Right ventricle myocardium inferior (tissue), 1 donor: ENCODE results near the gene TRIM15. TPM values are rescaled to one million over a fixed set of nuclear protein-coding genes. Genes with fewer than 3 reads are reported as not detected.

Experiments
- ATAC-seq: fragments of 200-7000 bp; cut with Tn5 transposase; one replicate; pipeline ENCODE4 v1.9.1; 2020; ENCODE audit warnings: mild to moderate bottlenecking, moderate library complexity
- DNase-seq: peaks from one replicate; pipeline ENCODE4 v3.0.0; 2021; ENCODE audit errors: missing footprints
- intact Hi-C: fragments of 100-400 bp; cut with DNase I; formaldehyde crosslinking; loops from one replicate; pipeline ENCODE4 v1.11.0; 2022
- total RNA-seq: library from RNA; stranded (reverse); fragmentation: NEBNext Ultra II Directional; extraction: Animal tissue kit (Norgen Biotek cat#: 25700); gene quantifications from one replicate; pipeline ENCODE4 v1.2.1, GENCODE V29; 2021
- donor health status: DM: no; HTN: yes; CAD: no; lungs with severe emphysema.

Gene TRIM15
- total RNA-seq, 1 donor from 2014 or later: not detected

- ATAC-seq (no peak), DNase-seq (no peak)
- intact Hi-C loops: no loop called here
These were observed 20.7 kb upstream of the TRIM15 start for GRCh38 chr6:30142665-30143064.

DNA sequence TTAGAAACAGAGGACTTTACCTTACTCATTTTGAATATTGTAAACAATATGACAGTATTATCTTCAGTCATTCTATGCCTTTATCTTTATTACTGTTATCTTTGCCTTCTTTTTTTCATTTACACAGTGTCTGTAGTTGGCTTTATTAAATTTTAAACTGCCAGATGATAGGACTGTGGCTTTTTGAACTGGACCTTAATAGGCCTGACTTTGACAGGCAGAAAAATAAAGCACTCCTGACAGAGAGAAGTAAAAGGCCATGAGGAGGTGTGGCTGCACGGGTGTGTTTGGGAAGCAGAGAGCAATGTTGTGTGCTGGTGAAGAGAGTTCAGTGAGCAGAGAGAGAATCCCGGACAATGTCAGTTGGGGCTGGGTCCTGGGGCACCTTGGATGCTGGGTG is 19.6 kb upstream of the TRIM15 start:
- DNase-seq: no peak
- intact Hi-C loops: no loop called here
- no peak for ATAC-seq

- ATAC-seq (no peak), DNase-seq (no peak)
- intact Hi-C loops: no loop called here
These were observed 18.5 kb upstream of the TRIM15 start for GRCh38 chr6:30144811-30145210.

DNA sequence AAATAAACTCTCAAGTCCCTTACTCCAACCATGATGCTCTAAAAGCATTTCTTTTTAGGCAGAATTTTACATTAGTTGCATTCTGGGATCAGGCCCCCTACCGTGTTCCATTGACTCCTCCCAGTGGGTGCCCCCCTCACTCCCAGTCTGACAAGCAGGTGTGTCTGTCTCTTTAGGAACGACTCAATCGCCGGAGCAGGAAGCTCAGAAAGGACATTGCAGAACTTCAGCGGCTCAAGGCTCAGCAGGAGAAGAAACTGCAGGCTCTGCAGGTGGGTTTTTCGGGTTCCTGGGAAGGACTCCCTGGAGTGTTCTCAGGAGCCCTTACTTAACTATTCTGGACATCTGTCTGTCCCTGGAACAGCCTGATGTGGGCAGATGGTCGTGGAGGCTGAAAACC is 17.5 kb upstream of the TRIM15 start:
- no peak for DNase-seq
- intact Hi-C loops: no loop called here
- no peak for ATAC-seq

DNA sequence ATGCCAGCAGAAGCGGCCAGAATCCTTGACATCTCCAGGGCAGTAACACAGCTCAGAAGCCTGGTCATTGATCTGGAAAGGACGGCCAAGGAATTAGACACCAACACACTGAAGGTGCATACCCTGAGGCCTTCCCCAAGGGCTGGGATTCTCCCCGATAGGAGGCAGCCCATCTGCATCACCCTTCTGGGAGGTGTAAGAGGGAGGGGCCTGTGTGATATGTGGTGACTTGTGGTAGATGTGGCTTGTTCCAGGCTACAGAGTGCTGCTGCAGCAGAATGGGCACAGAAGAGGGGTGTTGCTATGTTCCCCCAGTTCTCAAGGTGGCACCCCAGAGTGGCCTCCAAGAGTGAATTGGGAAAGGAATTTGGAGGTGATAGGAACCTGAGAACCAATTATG is 16.2 kb upstream of the TRIM15 start:
- DNase-seq: no peak
- ATAC-seq: no peak
- intact Hi-C loops: no loop called here

- DNase-seq (no peak), ATAC-seq (no peak)
- intact Hi-C loops: no loop called here
These were observed 14.1 kb upstream of the TRIM15 start for GRCh38 chr6:30149234-30149633.

DNA sequence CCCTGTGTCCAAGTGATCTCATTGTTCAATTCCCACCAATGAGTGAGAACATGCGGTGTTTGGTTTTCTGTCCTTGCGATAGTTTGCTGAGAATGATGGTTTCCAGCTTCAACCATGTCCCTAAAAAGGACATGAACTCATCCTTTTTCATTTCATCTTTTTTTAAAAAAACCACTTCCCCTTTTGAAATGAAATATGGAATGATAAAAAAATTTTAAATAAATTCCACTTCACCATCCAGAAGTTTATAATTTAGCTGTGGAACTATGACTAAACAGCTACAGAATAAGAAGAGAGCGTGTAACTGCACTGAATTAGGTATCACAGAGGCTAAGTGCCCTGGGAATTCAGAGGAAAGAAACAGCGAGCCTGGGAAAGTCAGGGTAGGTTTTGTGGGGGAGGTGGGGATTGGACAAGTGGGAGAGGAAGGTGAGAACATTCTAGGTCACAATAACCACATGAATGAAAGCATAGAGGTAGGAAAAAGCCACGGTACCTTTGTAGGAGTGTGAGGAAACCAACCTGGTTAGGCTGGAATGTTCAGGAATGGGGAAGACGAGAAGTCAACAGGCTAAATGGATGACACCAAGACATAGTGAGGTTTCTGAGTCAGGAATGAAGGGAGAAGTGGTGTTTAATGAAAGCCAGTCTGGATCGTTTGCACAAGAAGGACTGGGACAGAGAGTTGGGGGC is 13.3 kb upstream of the TRIM15 start:
- ATAC-seq (no peak), DNase-seq (no peak)
- intact Hi-C loops: no loop called here

DNA sequence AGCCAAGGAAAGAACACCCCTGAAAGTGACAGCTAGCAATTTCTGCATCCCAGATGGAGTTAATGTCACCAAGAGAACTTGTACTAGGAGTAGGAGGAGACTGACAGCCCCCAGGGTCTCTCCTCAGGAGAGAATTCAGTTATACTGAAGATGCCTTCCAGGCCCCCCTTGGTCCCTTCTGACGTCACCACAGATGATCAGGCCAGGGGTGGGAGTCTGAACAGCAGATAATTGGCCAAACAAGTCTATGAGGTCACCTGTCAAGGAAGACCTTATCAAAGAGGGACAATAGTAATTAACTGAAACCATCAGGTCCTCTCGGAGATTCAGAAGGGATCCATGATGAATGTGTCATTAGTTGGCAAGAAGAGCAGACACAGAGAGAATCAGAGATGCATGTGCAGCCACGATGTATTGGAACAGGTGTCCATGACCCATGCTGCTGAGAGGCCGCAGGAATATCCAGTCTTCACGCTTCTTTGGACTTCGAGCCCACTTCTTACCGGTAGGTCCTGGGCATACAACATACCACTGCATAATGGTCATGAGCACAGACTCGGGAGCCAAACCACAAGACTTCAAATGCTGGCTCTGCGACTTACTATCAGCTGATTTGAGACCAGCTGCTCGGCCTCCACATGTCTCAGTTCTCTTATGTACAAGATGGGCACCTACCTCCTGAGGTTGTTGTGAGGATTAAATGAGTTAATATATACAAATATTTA is 12.5 kb upstream of the TRIM15 start:
- DNase-seq (no peak), ATAC-seq (no peak)
- intact Hi-C loops: no loop called here

DNA sequence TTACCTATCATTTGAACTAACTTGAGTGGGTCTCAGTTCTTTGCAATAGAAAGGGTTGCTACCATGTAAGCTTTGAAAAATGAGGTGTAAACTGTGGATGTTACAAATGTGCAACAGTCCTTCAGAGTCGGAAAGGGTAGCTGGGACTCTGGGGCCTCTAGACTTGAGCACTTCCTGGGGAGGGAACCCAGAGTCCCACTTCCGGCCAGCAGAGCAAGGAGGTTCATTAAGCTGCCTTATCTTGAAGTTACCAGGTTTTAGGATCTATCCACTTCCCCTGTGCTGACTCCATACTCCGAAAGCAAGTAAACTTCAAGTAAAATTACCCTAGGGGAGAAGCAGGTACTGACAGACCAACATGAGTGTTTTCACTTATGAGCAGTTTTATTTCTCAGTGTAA is 11.8 kb upstream of the TRIM15 start:
- DNase-seq: no peak
- intact Hi-C loops: no loop called here
- no peak for ATAC-seq

GRCh38 chr6:30152016-30152673 is 11.2 kb upstream of the TRIM15 start:
- DNase-seq (no peak), ATAC-seq (no peak)

DNA sequence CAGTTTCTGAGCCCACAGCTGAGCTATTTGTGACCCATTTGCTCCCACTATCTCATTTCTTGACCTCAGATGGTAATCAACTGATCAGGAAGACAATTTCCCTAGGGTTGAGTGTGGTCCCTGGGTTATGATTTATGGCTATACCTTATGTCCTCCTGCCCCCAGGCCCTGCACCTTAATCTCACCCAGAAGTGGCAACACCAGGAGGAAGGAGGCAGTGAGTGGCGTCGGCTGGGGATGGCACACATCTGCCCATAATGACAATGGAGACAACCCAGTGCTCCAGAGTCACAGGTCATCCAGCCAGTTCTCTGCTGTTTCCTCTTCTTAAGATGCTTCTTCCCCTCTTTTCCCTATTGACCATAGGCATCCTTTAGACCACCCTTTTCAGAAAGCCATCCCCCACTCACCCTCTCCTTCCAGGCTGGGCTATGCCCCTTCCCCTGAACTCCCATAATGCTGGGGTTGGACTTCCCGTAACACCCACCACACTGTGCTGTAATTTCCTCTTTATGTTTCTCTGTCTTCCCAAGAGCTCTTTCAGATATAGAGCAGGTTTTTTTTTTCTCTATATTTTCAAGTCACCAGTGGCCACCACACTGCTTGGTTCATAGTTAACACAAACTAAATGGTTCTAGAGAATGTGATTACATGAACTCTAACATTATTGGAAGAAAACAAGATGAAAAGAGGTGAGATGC is 10.3 kb upstream of the TRIM15 start:
- no peak for ATAC-seq
- intact Hi-C loops: no loop called here
- DNase-seq: no peak

More at GRCh38 chr6:30152016-30152673, 11.2 kb upstream of the TRIM15 start:
- intact Hi-C loops: no loop called here

GRCh38 chr6:30154061-30154460 is 9.3 kb upstream of the TRIM15 start:
- intact Hi-C loops: no loop called here
- ATAC-seq (no peak), DNase-seq (no peak)

GRCh38 chr6:30154709-30155519 is 8.4 kb upstream of the TRIM15 start:
- intact Hi-C loops: no loop called here
- DNase-seq (no peak), ATAC-seq (no peak)

DNA sequence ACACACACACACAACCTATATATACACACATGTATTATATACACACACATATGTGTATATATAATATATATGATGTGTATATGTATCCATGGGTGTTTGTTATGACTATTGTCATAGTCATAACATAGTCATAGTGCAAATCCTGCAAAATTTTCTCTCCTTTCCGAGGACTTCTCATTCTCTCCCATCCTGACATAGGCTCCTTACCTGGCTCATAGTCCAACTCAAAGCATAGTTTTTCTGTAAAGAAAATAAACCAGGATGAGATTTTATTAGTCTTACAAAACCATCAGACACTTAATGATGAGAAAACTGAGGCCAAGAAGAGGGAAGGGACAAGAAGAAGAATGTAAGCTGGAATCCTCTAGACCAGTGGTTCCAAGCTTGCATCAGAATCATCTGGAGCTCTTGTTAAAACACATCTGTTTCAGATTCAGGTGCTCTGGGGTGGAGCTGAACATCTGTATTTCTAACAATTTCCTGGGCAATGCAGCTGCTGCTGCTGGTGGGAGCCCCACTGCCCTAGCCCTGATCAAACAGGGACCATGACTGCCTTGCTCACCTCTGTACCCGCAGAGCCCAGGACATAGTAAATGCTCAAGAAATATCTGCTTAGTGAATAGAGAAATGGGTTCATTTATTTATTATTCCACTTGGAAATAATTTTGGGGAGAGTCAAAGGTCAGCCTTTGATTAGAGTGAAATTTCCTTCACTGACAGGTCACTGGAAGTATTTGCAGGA is 7.7 kb upstream of the TRIM15 start:
- DNase-seq (no peak), ATAC-seq (no peak)
- intact Hi-C loops: no loop called here

- DNase-seq (no peak), ATAC-seq (peak; percentile 72)
- intact Hi-C loops: no loop called here
These were observed 7.1 kb upstream of the TRIM15 start for GRCh38 chr6:30156262-30156599.

- ATAC-seq (no peak), DNase-seq (no peak)
- intact Hi-C loops: no loop called here
These were observed 6.6 kb upstream of the TRIM15 start for GRCh38 chr6:30156774-30157173.

- intact Hi-C loops: no loop called here
- ATAC-seq (no peak), DNase-seq (no peak)
These were observed 5.8 kb upstream of the TRIM15 start for GRCh38 chr6:30157581-30157980.

DNA sequence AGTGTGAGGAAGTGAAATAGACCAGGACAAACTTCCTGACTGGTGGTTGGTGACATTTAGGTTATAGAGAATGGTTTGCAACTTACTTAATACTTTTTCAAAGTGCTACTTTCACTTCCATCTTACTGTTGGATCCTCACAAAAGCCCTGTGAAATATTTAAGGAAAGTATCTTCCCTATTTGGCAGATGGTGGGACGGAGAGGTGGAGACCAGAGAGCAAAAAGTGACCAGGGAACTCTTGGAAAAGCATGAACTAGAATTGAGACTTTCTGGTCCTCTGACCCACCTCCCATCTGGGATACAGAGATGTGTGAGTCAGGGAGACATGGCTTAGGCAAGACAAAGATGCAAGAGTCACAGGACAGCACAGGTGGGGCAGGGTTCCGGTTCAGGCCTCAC is 5.3 kb upstream of the TRIM15 start:
- no peak for ATAC-seq
- intact Hi-C loops: no loop called here
- no peak for DNase-seq
